Neural progenitor cell (in vitro differentiated cells): ENCODE data around the gene GMPPA. TPM values are rescaled to one million over a fixed set of nuclear protein-coding genes. Genes with fewer than 3 reads are reported as not detected.

Experiments used
- DNase-seq: peaks from one replicate; pipeline ENCODE4 v3.0.0-alpha.2; 2016; ENCODE audit warnings: low spot score
- H2AFZ ChIP-seq: fragments of 200-600 bp; sonication (generic); replicated peaks from 2 replicates; pipeline ENCODE4 v1.6.1; 2016; ENCODE audit warnings: antibody characterized with exemption
- H3F3A ChIP-seq: fragments of 200-600 bp; sonication (generic); 2 replicates; pipeline ENCODE4 v1.6.1; 2016; ENCODE audit warnings: antibody characterized with exemption, low read depth
- H3K27ac ChIP-seq: fragments of 200-600 bp; sonication (generic); 2 replicates; pipeline ENCODE4 v1.5.1; 2016; ENCODE audit warnings: mild to moderate bottlenecking
- H3K27me3 ChIP-seq: fragments of 200-600 bp; sonication (generic); 2 replicates; pipeline ENCODE4 v1.6.1; 2016; ENCODE audit warnings: mild to moderate bottlenecking, moderate library complexity
- H3K36me3 ChIP-seq: fragments of 200-600 bp; sonication (generic); 2 replicates; pipeline ENCODE4 v1.5.1; 2016
- H3K4me1 ChIP-seq: fragments of 200-600 bp; sonication (generic); 2 replicates; pipeline ENCODE4 v1.6.1; 2016; ENCODE audit warnings: mixed run types
- H3K4me2 ChIP-seq: fragments of 200-600 bp; sonication (generic); 2 replicates; pipeline ENCODE4 v1.6.1; 2016
- H3K4me3 ChIP-seq: fragments of 200-600 bp; sonication (generic); 2 replicates; pipeline ENCODE4 v1.5.1; 2016
- H3K79me2 ChIP-seq: fragments of 200-600 bp; sonication (generic); 2 replicates; pipeline ENCODE4 v1.6.1; 2016; ENCODE audit warnings: low read depth
- H3K9ac ChIP-seq: fragments of 200-600 bp; sonication (generic); 2 replicates; pipeline ENCODE4 v1.6.1; 2016
- H3K9me3 ChIP-seq: fragments of 200-600 bp; sonication (generic); 2 replicates; pipeline ENCODE4 v1.5.1; 2016; ENCODE audit warnings: low read depth
- H4K20me1 ChIP-seq: fragments of 200-600 bp; sonication (generic); 2 replicates; pipeline ENCODE4 v1.6.1; 2016; ENCODE audit warnings: low read depth
- H3K27ac Mint-ChIP-seq: 3 replicates; pipeline ENCODE4 v1.8.0; 2021; ENCODE audit warnings: mixed read lengths
- H3K27me3 Mint-ChIP-seq: 2 replicates; pipeline ENCODE4 v1.8.0; 2022; ENCODE audit warnings: low read depth, mild to moderate bottlenecking, inconsistent platforms, moderate library complexity, mixed read lengths; ENCODE audit not compliant: insufficient read depth
- H3K36me3 Mint-ChIP-seq: 3 replicates; pipeline ENCODE4 v1.8.0; 2021; ENCODE audit warnings: mixed read lengths
- H3K4me1 Mint-ChIP-seq: 3 replicates; pipeline ENCODE4 v1.8.0; 2021; ENCODE audit warnings: mixed read lengths
- H3K4me3 Mint-ChIP-seq: 3 replicates; pipeline ENCODE4 v1.8.0; 2021; ENCODE audit warnings: mild to moderate bottlenecking, moderate library complexity, mixed read lengths
- H3K9me3 Mint-ChIP-seq: 3 replicates; pipeline ENCODE4 v1.8.0; 2020; ENCODE audit warnings: mixed read lengths
- CTCF ChIP-seq: fragments of 200-600 bp; sonication (generic); IDR thresholded peaks from 2 replicates; pipeline ENCODE4 v1.5.1; 2017; ENCODE audit warnings: antibody characterized with exemption, mild to moderate bottlenecking
- EZH2 ChIP-seq: fragments of 200-600 bp; sonication (generic); IDR thresholded peaks from 2 replicates; pipeline ENCODE4 v1.6.1; 2017; ENCODE audit warnings: antibody characterized with exemption, mild to moderate bottlenecking, moderate library complexity
- EZH2phosphoT487 ChIP-seq: fragments of 200-600 bp; sonication (generic); IDR thresholded peaks from 2 replicates; pipeline ENCODE4 v1.6.1; 2017; ENCODE audit warnings: antibody characterized with exemption
- total RNA-seq: library from RNA; depleted of rRNA; stranded (reverse); fragments of >200 nt; gene quantifications from 2 replicates; pipeline ENCODE4 v1.2.3, GENCODE V29; 2015; ENCODE audit warnings: low replicate concordance

Gene GMPPA
- total RNA-seq, 1 donor from 2014 or later: 49.3 TPM

- Mint-ChIP-seq H3K27ac (peak overlapping the region; percentile 40), H3K36me3 (no peaks in the 10 kb centered on the region), H3K27me3 (peaks cover 39% of the 10 kb centered on the region), H3K4me3 (no peak overlapping the region), H3K4me1 (peaks cover 62% of the 10 kb centered on the region), H3K9me3 (no peaks in the 10 kb centered on the region)
- Histone ChIP-seq H3K9ac (no peak overlapping the region), H3F3A (peaks cover 37% of the 10 kb centered on the region), H3K4me3 (no peak overlapping the region), H4K20me1 (no peaks in the 10 kb centered on the region), H3K36me3 (no peaks in the 10 kb centered on the region), H3K4me2 (peak overlapping the region; percentile 18), H3K9me3 (no peaks in the 10 kb centered on the region), H3K79me2 (no peaks in the 10 kb centered on the region), H3K27ac (no peak overlapping the region), H3K27me3 (peaks cover 45% of the 10 kb centered on the region), H3K4me1 (peaks cover 43% of the 10 kb centered on the region), H2AFZ (no peak overlapping the region)
- no peak for DNase-seq
- TF ChIP-seq EZH2phosphoT487 (no peak), CTCF (no peak), EZH2 (no peak)
Measured at GRCh38 chr2:219520079-219520478, 21.4 kb downstream of the GMPPA start.

DNA sequence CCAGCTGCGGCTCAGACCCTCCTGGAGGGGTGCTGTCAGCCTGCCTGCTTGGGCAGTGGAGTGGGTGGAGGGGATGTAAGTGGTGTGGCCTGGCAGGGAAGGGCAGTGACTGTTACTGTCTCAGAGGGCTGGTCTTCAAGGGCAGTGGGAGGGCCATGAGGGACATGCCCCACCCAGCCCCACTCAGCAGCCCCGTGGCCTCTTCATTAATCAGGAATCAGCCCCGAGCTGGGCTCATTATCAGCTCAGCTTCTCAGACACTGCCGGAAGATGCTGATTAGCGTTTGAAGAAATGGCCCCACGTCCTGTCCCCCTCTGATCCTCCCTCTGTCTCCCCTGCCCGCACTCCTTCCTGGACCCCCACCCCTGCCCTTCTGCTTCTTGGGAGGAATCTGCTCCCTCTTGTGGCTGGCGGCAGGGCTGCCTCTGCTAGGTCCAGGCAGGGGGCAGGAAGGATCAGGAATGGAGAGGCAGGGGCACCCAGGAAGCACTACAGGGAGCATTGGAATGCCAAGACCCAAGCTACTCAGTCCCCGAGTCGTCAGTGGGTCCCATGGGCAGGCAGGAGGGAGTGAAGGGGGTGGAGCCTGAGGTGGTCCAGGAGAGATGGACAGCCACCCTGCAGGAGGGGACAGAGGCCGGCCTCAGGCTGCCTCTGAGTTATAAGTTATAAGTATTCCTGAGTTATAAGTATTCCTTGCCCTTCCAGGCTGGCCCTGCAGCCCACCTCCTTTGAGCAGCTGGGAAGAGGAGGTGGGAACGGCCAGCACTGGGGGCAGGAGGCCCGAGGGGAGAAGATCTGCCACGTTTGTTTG is 22.6 kb downstream of the GMPPA start:
- no peak overlapping the region for H3K27ac ChIP-seq
- no peaks in the 10 kb centered on the region for H3K79me2 ChIP-seq
- H3K4me1 Mint-ChIP-seq: peaks cover 67% of the 10 kb centered on the region
- H3K4me2 ChIP-seq: peak overlapping the region; percentile 80
- H3K9ac ChIP-seq: no peak overlapping the region
- H3K4me3 ChIP-seq: peak overlapping the region; percentile 10
- H3K36me3 ChIP-seq: no peaks in the 10 kb centered on the region
- peaks cover 49% of the 10 kb centered on the region for H3F3A ChIP-seq
- TF ChIP-seq CTCF (peak; percentile 80), EZH2phosphoT487 (no peak), EZH2 (no peak)
- H3K9me3 ChIP-seq: no peaks in the 10 kb centered on the region
- H3K36me3 Mint-ChIP-seq: no peaks in the 10 kb centered on the region
- H4K20me1 ChIP-seq: peaks cover 8% of the 10 kb centered on the region
- H3K4me1 ChIP-seq: peaks cover 54% of the 10 kb centered on the region
- H3K27me3 Mint-ChIP-seq: peaks cover 37% of the 10 kb centered on the region
- DNase-seq: peak; percentile 80
- H3K27ac Mint-ChIP-seq: no peak overlapping the region
- H2AFZ ChIP-seq: no peak overlapping the region
- peaks cover 35% of the 10 kb centered on the region for H3K27me3 ChIP-seq
- no peaks in the 10 kb centered on the region for H3K9me3 Mint-ChIP-seq
- H3K4me3 Mint-ChIP-seq: peak overlapping the region; percentile 56

DNA sequence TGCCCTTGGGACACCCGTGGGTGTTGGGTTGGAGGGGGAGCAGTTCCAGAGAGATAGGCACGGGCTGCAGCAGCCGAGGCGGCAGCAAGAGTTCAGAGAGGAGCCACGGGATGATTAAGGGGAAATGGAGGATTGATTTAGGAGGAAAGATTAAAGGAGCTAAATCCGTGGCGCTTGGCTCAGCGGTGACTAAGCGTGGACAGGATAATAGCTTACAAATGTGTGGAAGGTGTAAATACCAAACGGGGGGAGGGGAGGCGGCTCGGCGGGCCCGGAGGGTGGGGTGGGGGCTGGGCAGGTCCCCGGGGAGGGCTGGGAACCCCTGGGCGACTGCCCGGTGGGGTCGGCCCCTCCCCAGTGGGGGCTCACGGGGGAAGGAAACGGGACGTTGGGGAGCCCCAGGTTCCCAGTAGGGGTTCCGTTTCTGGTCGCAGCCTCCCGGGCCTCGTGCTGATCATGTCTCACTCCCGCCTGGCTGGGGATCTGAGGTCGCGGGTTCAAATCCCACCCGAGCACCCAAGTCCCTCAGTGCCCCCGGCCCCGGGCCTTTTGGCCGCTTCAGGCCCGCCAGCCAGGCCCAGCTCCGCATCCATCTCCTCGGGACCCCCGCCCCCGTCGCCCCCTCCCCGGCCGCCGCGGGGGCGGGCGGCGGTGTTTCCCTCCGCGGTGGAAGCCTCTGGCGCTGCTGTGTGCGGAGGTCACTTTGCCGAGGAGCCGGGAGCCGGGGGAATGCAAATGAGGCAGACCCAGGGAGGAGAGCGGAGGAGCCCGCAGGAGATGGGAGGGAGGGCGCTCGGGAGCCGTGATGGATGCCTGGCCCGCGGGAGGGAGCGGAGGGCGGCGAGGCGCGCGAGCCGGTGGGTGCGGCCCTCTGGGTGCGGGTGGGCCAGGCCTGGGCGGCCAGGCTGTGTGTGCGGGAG is 23.7 kb downstream of the GMPPA start:
- Histone ChIP-seq H3K4me3 (peak overlapping the region; percentile 40), H3K4me1 (peaks cover 65% of the 10 kb centered on the region), H3K4me2 (peak overlapping the region; percentile 80), H3F3A (peaks cover 56% of the 10 kb centered on the region), H3K9ac (no peak overlapping the region), H4K20me1 (peaks cover 15% of the 10 kb centered on the region), H3K27ac (no peak overlapping the region), H3K27me3 (peaks cover 26% of the 10 kb centered on the region), H3K9me3 (no peaks in the 10 kb centered on the region), H3K79me2 (no peaks in the 10 kb centered on the region), H3K36me3 (no peaks in the 10 kb centered on the region), H2AFZ (peak overlapping the region; percentile 70)
- Mint-ChIP-seq H3K27ac (no peak overlapping the region), H3K36me3 (no peaks in the 10 kb centered on the region), H3K27me3 (peaks cover 32% of the 10 kb centered on the region), H3K9me3 (no peaks in the 10 kb centered on the region), H3K4me1 (peaks cover 73% of the 10 kb centered on the region), H3K4me3 (peak overlapping the region; percentile 56)
- DNase-seq: peak; percentile 83
- no peak for TF ChIP-seq EZH2phosphoT487
- no peak for TF ChIP-seq EZH2
- TF ChIP-seq CTCF: no peak
